Stimulated activated CD4-positive, alpha-beta T cell treated with anti-CD3 and anti-CD28 coated beads, Interleukin-4, amount 100 ng/mL, for 24 hours (primary cell): ENCODE results near the gene AFF1.
"Not testable (repeated sequence)": the region's sequence is repeated elsewhere in the genome, so short reads cannot be mapped to it uniquely, and the experiment has no call there.

Experiments used
- DNase-seq: peaks from one replicate; pipeline ENCODE4 v3.0.0-alpha.2; 2020

The AFF1 gene

GRCh38 chr4:87067124-87067885 lies 132.5 kb downstream of the AFF1 start:
- DNase-seq: no peak

DNA sequence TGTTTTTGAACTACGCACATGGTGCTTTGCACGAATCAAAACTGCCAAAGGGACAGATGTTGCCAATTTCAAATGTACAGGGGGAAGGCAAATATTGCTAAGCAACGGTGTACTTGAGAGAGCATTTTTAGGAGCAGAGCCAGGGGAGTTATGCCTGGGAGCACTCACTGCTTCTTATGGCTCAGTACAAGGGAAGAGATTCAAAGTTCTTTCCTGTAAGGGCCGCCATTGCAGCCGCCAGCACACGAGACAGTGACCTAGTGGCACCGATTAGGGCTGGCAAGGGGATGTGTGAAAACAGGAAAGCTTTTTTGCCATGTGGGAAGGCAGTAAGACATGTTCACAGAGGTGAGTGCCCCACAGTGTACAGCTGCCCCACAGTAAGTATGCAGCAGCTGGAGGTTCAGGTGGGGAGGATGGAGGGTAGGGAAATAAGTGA lies 133.8 kb downstream of the AFF1 start:
- no peak for DNase-seq

DNA sequence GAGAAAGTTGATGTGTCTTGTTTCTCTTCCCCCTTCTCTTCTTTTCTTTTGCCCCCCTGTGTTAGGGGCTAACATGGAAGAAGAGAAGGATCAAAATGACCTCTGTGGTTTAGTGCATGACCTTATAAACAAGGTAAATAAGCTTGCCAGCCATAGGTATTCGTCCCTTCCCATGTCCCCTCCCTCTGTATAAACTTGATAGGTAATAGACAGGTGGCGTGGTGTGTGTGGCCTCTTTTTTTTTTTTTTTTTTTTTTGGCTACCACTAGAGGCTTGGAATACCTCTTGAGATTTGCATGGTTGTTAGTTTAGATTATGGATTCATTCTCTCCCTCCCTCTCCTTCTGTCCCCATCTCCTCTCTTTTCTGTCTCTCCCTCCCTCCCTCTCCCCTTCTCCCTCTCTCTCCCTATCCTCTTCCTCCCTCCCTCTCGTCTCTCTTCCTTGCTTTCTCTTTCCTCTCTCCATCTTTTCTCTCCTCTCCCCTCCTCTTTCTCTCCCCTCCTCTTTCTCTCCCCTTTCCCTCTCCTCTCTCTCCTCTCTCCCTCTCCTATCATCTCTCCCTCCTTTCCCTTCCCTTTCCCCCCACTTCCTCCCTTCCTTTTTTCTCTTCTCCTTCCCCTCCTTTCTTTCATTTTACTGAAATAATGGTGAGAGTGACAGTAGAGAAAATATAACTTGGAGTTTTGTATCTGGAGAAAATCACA lies 134.4 kb downstream of the AFF1 start:
- no peak for DNase-seq

- DNase-seq: no peak
These were observed 136.6 kb downstream of the AFF1 start for GRCh38 chr4:87071401-87071800.

- DNase-seq: not testable (repeated sequence)
These were observed 137.7 kb downstream of the AFF1 start for GRCh38 chr4:87072545-87072944.

DNA sequence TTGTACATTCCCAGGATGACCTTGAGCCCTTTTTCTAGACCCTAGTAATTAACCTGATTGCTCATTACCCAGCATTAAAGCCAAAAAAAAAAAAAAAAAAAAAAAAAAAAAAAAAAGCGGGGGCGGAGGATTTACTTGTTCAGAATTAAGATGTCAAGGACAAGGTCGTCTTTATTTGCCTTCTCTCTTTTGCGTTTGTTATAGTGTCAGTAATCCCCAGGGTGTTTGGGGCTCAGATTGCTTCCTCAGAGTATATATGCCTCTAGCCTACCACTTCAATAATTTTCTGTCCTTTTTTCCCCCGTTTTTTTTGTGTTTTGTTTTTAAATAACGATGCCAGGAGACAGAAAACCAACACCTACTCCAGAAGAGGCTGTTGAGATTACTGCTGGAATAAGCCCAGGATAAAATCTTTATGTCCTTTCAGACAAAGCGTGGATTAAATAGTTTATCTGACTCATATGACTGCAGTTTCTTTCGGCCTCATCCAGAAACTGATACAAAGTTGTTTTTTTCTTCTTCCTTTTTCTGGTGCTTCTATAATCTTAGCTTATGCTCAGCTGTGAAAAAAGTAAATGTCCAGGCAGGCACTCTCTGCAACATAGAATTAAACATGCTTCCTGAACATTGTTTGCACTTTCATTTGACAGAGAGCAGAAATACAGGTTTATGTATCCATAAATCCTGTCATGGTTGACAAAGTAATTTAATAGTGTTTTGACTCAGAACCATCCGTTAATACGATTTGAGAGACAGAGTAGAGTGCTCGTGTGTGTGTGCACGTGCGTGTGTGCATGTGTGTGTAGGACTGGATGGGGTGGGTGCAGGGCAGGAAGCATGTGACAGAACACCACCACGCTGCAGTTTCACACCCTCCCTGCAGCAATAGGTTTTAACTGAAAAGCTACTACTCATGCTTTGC lies 138.6 kb downstream of the AFF1 start:
- DNase-seq: peak; percentile 61

GRCh38 chr4:87074121-87074488 lies 139.3 kb downstream of the AFF1 start:
- no peak for DNase-seq

DNA sequence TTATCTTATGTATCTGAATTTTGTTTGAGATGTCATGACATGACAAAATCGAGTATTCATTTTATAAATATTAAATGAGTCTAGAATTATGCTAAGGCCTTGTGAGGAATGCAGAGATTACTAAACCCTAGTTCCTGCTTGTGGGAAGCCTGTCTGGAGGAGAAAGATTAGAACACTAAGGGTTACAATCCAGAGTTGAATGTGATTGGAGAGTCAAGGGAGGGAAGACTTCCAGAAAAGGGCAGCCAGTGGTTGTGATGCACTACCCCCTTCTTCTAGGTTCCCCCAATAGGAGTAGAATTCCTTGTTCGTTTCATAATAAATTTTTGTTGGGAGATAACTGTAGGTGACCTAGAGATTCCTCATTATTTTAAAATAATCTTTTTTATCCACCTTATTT lies 141.1 kb downstream of the AFF1 start:
- no peak for DNase-seq

- no peak for DNase-seq
These were observed 142.0 kb downstream of the AFF1 start for GRCh38 chr4:87076690-87077358.

DNA sequence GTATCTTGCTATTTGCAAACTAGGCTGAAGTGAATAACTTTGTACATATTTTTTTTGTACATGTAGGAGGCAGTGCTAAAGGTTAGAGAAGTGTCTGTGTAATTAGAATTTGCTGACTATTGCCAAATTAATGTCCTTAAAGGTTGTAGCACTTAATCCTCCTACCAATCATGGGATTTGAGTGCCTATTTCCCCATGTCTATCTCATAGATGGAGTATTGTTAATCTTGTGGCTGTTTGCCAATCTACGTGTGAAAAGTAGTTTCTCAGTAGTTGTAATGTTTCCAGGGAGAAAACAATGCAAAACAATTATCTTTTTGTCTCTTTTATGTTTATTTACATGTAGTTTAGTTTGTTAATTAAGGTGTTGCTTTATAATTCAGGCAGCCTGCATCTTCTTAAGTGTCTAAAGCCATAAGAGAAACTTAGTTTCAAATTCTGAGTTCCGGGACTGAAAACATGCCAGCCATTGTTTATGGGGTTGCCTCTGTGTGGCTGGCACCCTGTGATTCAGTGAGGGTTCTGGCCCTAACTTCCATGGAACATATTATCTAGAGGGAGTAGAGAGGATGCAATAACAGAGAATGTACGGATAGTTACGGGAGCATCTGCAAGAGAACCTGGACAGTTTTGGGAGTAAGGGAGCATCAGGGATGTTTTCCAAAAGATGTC lies 143.2 kb downstream of the AFF1 start:
- no peak for DNase-seq

GRCh38 chr4:87078987-87079486 lies 144.2 kb downstream of the AFF1 start:
- DNase-seq: no peak

DNA sequence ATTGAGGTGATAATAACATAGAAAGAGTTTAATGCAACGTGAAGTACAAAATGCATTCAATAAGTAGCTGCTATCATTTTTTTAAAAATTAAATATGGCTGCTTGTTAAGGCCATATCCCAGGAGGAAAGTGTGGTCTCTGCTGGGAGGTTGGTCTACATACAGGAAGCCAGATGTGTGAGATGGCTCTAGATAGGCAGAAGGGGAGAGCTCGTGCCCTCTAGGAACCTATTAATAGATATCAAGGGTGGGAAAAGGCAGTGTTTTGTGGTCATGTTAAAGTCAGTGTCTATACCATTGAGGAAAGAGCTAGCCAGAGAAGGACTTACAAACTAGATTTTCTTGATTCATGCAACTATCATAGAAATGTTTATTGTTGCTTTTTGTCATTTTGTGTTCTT lies 145.2 kb downstream of the AFF1 start:
- DNase-seq: no peak

DNA sequence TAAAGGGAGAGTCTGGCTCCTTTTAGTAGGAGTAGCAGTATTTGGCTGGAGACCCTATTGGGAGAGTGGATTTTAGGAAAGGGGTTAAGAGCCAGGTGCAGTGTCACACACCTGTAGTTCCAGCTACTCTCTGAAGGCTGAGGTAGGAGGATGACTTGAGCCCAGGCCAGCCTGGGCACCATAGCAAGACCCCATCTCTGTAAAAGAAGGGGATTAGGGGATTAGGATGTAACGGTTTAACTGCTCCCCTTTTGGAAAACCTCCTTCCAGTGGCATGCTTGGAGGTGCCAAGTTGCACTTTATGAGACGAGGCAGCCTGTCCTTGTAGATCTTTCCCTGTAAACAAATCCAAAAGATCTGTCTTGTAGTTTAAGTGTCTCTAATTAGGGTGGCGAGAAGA lies 145.7 kb downstream of the AFF1 start:
- DNase-seq: no peak

DNA sequence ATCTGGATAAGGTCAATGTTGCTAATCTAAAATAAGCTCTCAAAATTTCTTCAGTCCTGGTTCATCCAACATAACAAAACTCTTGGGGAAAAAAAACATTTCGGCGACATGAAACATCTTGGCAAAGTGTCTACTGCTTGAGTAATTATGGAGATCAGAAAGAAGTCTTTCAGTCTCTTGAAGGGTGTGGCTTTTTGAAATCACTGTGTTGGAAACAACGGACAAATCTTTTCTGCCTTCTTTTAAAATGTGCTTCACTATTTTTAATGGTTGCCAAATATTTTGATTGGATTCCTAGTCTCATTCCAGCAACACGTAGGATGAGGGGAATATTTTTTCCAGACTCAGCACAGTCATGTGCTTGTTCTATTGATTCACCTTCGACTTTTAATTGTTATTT lies 147.0 kb downstream of the AFF1 start:
- DNase-seq: no peak

- not testable (repeated sequence) for DNase-seq
These were observed 150.9 kb downstream of the AFF1 start for GRCh38 chr4:87085732-87086131.

DNA sequence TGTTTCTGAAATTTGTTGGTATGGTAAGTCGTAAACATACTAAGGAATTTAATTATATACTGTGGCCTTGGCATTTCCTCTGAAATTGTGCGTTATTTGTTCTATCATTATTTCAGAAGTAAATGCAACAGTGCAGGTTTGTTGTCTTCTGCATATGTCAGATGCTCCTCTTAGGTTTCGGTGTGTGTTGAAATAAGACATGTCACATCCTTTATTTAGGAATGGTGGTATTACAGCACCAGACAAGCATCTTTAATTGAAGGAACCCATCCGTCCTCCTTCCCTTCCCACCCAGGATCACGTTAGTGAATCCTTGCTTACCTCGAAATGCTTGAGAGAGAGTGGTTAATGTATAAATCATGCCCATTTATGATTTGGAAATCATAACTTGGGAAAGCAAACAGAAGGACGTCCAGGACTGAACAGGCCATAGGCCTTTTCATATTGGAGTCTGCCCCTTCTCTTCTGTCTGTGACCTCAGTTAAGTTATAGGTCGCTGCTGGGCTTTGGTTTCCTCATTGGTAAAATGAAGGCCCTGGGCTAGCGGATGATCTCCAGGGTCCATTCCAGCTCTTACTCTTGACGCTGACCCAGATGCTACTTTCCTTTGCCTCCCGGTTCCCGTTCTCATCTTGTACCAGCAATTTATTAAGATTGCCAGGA lies 151.5 kb downstream of the AFF1 start:
- no peak for DNase-seq

DNA sequence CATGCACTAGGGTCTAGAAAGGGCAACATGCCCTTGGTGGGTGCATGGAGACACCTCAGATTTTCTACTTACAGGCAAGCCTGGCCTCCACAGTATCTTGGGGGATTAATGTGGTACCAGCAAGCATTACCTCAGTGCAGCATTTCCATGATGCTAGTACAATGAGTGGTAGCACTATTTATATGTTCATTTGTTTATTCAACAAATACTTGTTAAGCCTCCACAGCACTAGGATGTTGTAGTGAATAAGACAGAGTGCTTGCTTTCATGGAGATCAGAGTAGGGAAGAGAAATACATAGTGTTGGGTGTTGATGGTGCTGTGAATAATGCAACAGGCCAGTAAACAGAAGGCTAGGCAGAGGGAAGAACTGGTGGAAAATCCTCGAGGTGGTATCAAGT lies 152.2 kb downstream of the AFF1 start:
- no peak for DNase-seq

- no peak for DNase-seq
These were observed 152.6 kb downstream of the AFF1 start for GRCh38 chr4:87087420-87087819.

- no peak for DNase-seq
These were observed 153.4 kb downstream of the AFF1 start for GRCh38 chr4:87088186-87088585.

- DNase-seq: no peak
These were observed 154.6 kb downstream of the AFF1 start for GRCh38 chr4:87089368-87089767.

- DNase-seq: no peak
These were observed 155.5 kb downstream of the AFF1 start for GRCh38 chr4:87090305-87090704.
